Right lobe of liver (tissue), 4 donors: Measurements from ENCODE around the gene TLE3.

Source experiments
- CTCF ChIP-seq, 4 donors: fragments of 200-600 bp in 3 of 4; fragments of 450-650 bp in 1 of 4; IDR thresholded peaks; one replicate each; pipeline versions ENCODE4 v1.5.1 to v1.8.0; 2016 to 2022; ENCODE audit warnings: antibody characterized with exemption in 4 of 4, mild to moderate bottlenecking in 2 of 4
- POLR2A ChIP-seq: fragments of 450-650 bp; IDR thresholded peaks from one replicate; pipeline ENCODE4 v1.6.1; 2017; ENCODE audit warnings: antibody characterized with exemption, mild to moderate bottlenecking
- donor health status: DM: no; HTN: no; CAD: no.
- donor health status: DM: no; HTN: no; CAD: no.
- donor health status: DM: no; HTN: yes; CAD: no.

- no peak for TF ChIP-seq CTCF (IDR thresholded peaks at IDR 0.05)
- no peak for TF ChIP-seq POLR2A
These were observed 29.6 kb upstream of the TLE3 start for GRCh38 chr15:70127288-70127746.
